SIG-M5 (cell line): ENCODE measurements around the gene SOD3.

Source experiments
- DNase-seq: peaks from one replicate; lab custom pipeline; 2025; lab: John Stamatoyannopoulos, UW

SOD3 gene

DNA sequence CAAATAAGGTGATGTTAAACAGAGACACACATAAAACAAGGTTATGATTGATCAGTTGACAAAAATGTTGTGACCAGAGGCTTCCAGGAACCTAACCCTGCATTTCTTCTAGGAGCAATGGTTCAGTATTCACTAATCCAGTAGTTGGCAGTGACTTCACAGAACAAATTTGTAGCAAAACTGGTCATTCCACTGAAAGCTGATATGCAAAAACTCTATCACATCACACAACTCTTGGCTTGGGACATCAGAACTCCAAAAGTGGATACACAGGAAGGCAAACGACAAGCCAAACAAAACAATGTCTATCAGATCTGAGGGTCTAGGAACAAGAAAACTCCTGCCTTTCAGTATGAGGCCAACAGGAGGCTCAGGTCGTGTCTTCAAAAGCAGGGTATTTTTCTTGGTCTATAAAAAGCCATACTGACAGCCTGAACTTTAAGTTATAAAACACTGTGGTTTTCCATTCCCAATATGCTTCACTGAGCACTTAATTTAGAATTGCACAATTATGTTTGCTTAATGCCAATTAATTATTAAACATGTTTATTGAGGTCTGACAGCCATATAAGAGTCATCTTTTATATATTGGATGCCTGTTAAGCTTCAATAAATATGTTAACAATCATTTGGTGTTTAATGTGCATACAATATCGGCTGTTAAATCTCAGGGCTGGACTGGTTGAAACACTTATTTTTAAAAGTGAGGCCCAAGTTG lies 45.6 kb downstream of the SOD3 start:
- no peak for DNase-seq

DNA sequence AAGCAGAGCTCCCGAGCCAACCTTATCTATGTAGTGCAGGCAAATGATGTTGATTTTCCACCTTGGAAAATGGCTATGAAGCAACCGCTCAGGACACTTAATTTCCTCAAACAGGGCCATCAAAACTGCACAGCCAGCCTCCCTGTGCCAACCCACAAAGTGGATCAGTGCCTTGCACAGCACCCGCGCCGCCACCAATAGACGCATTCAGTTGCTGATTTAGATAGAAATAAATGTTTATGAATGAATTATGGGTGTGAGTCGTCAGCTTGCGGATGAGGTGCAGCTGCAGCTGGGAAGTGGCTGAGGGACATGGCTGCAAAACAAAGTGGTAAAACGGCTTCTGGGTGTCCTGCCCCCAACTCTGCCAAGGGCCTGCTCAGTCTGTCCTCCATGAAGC lies 47.0 kb downstream of the SOD3 start:
- DNase-seq, result no peak

DNA sequence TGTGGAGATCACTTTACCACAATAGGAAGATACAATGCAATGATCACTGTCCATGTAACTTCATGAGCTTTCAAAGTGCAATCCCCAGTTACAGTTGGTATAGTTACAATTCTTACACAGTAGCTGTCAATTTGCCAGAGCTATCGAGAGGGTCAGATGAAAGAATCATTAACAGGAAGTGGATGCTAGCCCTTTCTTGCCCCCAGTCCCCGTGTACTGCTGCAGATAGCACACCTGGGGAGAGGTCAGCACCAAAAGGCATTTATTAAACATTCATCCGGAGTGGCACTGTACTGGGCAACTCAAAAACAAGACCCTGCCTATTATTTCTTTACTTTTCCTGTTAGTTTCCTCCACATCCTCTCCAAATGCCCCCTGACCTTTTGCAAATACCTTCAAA lies 47.7 kb downstream of the SOD3 start:
- DNase-seq, result no peak

DNA sequence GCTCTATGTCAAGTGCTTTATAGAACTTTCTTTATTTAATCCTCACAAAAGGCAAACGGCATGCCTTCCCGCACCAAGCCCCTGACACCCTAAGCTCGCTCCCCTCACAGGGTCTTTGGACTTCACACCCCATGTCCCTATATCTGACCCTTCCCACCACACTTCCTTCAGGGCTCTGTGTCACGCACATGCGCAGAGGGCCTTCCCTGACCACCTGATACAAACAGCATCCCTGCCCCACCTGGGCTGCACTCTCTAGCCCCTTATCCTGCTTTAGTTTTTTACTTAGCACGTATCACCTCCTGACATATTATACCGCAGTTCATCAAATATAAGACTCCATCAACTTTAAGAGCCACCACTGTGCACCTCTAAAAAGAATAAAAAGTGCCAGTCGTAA lies 49.8 kb downstream of the SOD3 start:
- no peak for DNase-seq

DNA sequence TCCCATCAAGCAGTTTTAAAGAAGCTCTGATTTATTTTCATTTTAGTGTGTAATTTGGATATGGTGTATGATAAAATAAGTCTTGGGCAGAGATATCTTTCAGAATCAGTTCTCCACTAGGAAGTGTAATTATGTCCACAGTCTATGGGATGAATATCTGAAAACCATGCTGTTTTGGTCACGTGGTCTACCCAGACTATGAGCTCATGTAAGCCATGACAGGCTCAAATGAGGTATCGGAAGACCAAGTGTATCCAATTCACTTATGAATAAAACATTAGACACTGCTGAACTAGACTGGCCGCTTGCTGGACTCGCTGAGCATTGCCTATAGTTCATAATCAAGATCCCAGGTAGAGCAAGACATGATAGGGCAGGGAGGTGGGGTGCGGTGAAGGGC lies 50.5 kb downstream of the SOD3 start:
- no peak for DNase-seq

DNA sequence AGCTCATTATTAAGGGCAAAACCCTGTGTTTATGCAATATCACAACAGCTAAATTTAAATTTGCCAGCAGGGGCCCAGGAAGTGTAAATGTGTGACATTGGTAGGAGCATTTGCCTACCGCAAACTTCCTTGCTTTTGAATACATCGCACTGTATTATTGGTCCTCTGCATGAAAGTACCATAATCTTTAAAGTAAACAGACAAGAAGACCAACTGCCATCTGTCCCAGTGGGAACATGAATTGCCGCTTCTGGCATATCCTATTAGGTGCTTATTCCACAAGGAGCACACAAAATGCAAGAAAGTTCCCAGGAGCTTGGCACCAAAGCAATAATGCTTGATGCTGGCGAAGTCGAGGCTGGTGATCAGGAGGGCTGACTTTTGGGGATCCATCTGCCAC lies 51.3 kb downstream of the SOD3 start:
- DNase-seq, result no peak

DNA sequence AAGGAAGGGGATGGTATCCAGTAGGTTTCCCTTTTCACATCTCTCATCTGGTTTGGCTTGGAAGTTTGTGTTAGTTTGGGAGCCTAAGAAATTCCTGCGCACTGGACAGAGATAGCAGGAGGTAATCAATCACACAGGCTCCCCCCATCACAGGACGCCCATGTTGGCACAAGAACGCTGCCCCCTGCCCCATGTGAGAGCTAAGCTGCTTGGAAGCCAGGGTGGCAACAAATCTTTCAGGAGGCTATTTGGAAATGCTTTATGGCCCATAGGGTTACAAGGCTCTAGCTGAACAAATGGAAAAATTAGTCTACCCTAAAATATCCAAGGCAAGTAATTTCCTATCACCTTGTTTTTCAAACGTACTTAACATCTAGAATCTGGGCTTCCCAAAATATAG lies 54.0 kb downstream of the SOD3 start:
- no peak for DNase-seq

DNA sequence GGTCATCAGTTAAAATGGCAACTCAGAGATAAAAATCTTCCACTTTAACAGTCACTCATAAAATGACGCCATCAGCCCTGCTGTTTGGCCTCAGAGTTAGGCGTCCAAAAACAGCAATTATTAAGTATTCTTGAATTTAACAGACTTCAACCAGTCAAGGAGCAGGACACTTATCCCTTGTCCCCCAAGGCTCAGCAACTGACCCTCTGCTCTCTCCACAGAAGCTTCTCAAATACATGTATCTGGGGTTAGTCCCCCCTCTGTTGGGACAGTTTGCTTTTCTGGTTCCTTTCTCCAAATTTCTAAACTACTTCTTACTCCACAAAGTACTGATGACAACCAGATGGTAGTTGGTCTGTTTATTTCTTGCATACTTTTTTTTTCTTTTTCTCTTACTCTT lies 54.4 kb downstream of the SOD3 start:
- no peak for DNase-seq
